NCI-H1105 (cell line): ENCODE data around the gene DCUN1D3.

Experiments
- DNase-seq: peaks from one replicate; lab custom pipeline; 2025; lab: John Stamatoyannopoulos, UW

The DCUN1D3 gene

GRCh38 chr16:20918486-20919239 lies 18.5 kb upstream of the DCUN1D3 start:
- DNase-seq = no peak

GRCh38 chr16:20916942-20917341 lies 16.8 kb upstream of the DCUN1D3 start:
- no peak for DNase-seq

DNA sequence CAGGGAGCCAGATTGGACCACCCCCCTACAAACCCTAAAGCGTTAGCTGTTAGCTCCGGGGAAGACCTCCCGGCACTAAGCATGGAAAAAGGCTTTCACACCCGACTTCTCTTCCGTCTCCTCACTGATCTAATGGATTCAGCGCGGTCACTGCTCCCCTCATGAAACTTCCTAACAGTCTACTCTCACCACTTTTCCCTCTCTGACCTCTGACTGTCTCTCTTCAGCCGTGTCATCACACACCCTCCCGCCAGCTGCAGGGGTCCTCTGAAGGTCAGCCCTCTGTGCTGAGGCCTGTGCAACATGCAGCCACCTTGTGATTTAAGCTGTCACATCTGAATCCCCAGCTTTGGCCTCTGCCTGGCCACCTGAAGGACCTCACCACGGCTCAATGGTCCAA lies 16.1 kb upstream of the DCUN1D3 start:
- no peak for DNase-seq

DNA sequence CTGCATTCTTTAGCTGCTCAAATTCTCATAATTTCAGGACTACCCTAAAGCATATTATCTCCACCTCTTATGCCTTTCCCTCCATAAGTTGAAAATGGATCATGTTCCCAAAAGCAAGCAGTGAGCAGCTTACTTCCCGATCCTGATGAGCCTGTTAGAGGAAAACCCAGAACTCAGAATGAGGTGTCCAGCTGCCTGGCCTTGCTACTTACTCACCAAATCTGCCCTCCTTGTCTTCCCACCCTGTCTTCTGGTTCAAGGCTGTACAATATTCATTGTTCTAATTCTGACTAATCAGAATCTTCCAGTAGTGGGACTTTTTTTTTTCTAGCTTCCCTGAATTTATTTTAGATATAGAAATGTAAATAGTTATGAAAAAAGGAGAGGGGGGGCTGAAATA lies 11.2 kb upstream of the DCUN1D3 start:
- DNase-seq = no peak

- no peak for DNase-seq
Measured at GRCh38 chr16:20910781-20911321, 10.7 kb upstream of the DCUN1D3 start.

DNA sequence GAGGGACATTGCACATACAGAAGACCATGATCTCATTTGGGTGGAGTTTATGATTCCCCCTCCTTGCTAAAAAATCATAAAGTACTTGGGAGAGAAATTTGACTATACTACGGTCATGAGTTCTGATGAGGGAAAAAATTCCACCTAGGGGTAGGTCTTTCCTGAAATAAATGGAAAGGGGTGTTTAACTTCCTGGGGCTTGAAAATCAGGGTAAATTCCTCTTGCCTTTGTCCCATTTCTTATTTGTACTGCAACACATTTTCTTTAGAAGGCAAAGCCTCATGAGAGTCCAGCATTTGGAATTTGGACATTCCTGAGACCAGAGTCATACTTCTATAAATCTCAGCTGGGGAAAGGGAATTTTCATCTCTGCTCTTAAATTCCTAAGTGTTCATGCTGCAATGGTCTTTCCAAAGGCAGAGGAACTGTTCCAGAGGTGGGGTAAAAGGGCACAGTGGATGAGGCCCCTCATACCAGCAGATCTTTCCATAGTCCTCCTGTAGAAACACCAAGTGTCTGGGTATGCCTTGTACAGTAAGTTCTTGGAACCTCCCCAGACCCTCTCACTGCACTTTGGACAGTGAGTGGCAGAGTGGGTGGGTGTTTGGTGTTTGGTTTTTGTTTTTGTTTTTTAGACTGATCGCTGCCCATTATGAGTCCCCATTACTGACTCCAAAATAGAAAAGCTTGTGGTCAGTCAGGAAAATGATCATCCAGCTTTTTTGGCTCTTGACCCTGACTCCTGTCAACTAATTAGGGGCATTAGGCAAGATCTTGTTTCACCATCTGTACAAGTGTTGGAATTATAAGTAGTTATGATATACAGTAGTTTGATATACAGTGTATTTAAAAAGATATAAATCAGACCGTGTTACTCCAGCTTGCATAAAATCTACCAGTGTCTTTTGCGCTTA lies 6.4 kb upstream of the DCUN1D3 start:
- DNase-seq = no peak

GRCh38 chr16:20905576-20905975 lies 5.4 kb upstream of the DCUN1D3 start:
- DNase-seq = no peak

- DNase-seq = no peak
Measured at GRCh38 chr16:20904507-20905081, 4.4 kb upstream of the DCUN1D3 start.

- no peak for DNase-seq
Measured at GRCh38 chr16:20903899-20904506, 3.8 kb upstream of the DCUN1D3 start.

GRCh38 chr16:20903116-20903898 lies 3.1 kb upstream of the DCUN1D3 start:
- no peak for DNase-seq

GRCh38 chr16:20902426-20902825 lies 2.3 kb upstream of the DCUN1D3 start:
- no peak for DNase-seq

DNA sequence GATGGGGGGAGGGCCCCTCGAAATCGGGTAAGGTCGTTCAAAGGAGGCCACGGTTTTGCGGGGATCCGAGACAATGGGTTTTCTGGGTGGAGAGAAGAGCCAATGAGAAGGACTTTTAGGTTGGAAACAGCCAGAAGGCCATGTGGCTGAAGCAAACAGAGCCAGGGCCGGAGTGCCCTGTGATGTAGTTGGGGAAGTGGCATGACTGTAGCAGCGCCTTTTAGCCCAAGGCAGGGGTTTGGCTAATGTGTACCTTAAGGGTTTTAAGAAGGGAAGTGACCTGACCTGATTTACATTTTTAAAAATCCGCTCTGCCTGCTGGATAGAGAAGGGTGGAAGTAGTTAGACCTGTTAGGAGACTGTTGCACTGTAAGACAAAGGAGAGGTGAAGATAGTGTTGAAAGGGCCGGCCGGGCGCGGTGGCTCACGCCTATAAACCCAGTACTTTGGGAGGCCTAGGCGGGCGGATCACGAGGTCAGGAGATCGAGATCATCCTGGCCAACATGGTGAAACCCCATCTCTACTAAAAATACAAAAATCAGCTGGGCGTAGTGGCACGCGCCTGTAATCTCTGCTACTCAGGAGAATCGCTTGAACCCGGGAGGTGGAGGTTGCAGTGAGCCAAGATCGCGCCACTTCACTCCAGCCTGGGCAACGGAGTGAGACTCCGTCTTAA lies 1.4 kb upstream of the DCUN1D3 start:
- no peak for DNase-seq

DNA sequence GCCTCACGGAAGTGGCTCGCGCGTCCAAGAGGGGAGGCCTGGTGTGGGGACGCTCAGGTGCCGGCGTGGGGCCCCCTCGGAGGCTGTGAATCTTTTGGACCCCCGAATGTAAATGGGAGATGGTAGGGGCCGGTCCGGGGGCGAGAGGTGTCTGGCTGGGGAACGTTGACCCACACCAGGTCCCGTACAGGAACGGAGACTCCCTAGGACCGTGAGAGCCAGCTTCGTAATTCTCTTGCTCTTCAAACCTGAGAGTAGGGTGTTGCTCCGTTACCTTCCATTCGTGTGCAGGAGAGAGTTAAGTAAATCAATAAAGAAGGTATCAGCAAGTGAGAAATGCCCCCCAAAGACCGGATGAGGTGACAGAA lies 894 bp upstream of the DCUN1D3 start:
- no peak for DNase-seq

DNA sequence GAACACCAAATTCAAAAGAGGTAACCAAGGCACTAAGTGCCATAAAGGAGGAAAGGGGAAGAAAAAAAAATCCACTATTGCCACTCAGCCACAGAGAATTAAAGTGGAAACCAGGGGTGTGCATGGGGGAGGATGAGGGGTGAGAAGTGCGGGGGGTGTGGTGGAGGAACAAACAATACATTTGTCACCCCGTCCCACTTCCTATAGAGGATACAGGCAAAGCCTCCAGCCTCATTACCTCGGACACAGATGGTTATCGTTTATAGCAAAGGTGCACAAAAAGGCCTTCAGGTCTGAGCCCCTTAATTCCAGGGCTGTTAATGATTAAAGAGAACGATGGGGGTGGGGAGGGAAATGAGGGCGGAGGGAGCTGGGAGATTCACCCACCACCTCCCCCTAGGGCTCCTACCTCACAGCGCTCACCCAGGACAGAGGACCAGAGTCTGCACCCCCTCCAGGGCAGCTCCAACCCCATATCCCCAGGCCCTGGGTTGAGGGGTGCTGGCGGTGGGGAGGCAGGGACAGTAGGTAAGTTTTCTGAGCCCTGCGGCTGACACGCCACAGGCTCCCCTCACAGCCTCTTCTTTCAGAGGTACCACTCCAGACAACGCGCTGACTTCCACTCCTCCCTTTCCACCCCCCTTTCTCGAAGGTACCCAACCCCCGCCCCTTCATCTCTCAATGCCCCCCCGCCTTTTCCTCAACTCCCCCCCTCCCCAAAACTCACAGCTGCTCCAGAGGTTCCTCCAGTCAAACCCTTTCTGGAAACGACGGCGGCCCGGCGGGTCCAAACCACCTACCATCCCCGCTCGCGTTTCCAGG lies 470 bp downstream of the DCUN1D3 start:
- no peak for DNase-seq

- no peak for DNase-seq
Measured at GRCh38 chr16:20899071-20899470, 1.1 kb downstream of the DCUN1D3 start.

- no peak for DNase-seq
Measured at GRCh38 chr16:20897922-20898321, 2.2 kb downstream of the DCUN1D3 start.

DNA sequence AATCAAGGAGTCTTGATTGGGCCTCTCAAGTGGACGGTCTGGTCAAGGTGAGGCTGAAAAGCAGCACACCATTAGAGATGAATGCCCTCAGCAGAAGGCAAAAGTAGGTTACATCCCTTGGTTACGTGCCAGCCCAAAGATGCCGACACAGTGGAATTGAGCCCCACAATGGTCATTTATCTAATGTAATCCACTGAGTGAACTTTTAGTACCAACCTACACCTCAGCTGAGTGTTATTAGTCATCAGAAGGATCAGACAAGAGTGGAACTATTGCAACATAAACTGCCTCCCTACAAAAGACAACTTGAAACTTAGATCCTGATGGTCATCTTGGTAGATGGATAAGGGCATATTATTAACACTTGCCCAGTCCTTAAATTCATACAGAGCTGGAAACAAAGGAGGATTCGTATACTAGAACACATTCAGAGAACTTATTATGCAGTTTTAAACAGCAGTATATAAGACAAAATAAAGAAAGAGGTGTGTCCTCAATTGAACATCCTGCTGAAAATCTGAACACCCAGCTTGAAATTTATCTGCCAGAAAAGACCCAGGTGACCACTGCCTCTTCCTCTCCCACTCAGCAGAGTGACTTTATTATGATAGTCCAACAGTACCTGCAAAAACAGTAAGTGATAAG lies 2.8 kb downstream of the DCUN1D3 start:
- no peak for DNase-seq

DNA sequence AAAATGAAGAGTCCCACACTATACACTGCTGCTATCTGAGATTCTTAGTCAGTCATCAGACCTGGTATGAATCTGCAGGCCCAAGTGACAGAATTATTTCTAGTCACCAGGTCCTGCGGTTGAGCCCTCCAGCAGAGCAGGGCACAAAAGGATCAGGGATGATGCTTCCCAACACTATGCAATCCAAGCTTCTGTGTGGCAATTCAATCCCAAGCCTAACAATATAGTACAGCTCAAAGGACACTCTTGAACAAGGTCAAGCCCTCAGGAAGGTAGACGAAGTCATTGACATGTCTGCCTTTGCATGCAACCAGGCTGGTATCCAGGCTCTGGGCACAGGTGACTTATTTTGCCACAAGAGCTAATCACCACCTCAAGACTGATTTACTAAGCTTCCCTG lies 5.8 kb downstream of the DCUN1D3 start:
- no peak for DNase-seq

GRCh38 chr16:20889625-20890275 lies 10.4 kb downstream of the DCUN1D3 start:
- DNase-seq = no peak
